K562 (cell line): ENCODE data around the gene SNAPC2. TPM values are rescaled to one million over a fixed set of nuclear protein-coding genes. Genes with fewer than 3 reads are reported as not detected.

Experiments used
- CEBPG ChIP-seq, 3 experiments: fragments of 200-800 bp in 1 of 3; sonication (Bioruptor generic) in 1 of 3; sonication (generic) in 1 of 3; formaldehyde crosslinking in 1 of 3; IDR thresholded peaks in 2 of 3; conservative IDR thresholded peaks in 1 of 3; 2 replicates each; pipeline versions ENCODE4 v1.6.1 to v1.8.0; 2016 to 2022; ENCODE audit warnings: missing compliant biosample characterization in 2 of 3, missing genetic modification characterization in 2 of 3, mild to moderate bottlenecking in 1 of 3, missing genetic modification reagents in 1 of 3
- ELF1 ChIP-seq: fragments of 200-800 bp; sonication (Bioruptor generic); IDR thresholded peaks from 2 replicates; pipeline ENCODE4 v1.6.1; 2016; ENCODE audit warnings: missing genetic modification characterization, missing compliant biosample characterization
- FOXM1 ChIP-seq, 2 experiments: fragments of 450-650 bp in 1 of 2; sonication (generic) in 1 of 2; formaldehyde crosslinking in 1 of 2; IDR thresholded peaks; 2 replicates each; pipeline versions ENCODE4 v1.6.1 to v1.9.0; 2017 to 2022; ENCODE audit warnings: low read depth in 2 of 2, mild to moderate bottlenecking in 2 of 2, missing genetic modification reagents in 1 of 2, moderate library complexity in 1 of 2
- ILF3 ChIP-seq: fragments of 450-650 bp; IDR thresholded peaks from 2 replicates; pipeline ENCODE4 v1.6.1; 2018; ENCODE audit warnings: antibody characterized with exemption, mild to moderate bottlenecking, moderate library complexity, borderline replicate concordance
- NELFE ChIP-seq: IDR thresholded peaks from 2 replicates; pipeline ENCODE4 v1.6.1; 2011; ENCODE audit warnings: mild to moderate bottlenecking; ENCODE audit not compliant: insufficient read depth, insufficient read length
- PHF21A ChIP-seq: fragments of 450-650 bp; IDR thresholded peaks from 2 replicates; pipeline ENCODE4 v1.6.1; 2017; ENCODE audit warnings: low read depth, borderline replicate concordance
- SPI1 ChIP-seq: IDR thresholded peaks from 2 replicates; pipeline ENCODE4 v1.6.1; 2011; ENCODE audit warnings: low read depth, low read length, control low read depth, borderline replicate concordance
- TEAD4 ChIP-seq, 2 experiments: sonication (generic) in 1 of 2; formaldehyde crosslinking in 1 of 2; IDR thresholded peaks; 2 replicates each; pipeline versions ENCODE4 v1.6.1 to v1.8.0; 2012 to 2022; ENCODE audit warnings: borderline replicate concordance in 1 of 2, inconsistent platforms in 1 of 2, low read length in 1 of 2, mild to moderate bottlenecking in 1 of 2, missing genetic modification reagents in 1 of 2
- XRCC3 ChIP-seq: fragments of 450-650 bp; IDR thresholded peaks from 2 replicates; pipeline ENCODE4 v1.6.1; 2017; ENCODE audit warnings: mild to moderate bottlenecking, moderate library complexity
- ZNF124 ChIP-seq: sonication (generic); formaldehyde crosslinking; IDR thresholded peaks from 2 replicates; pipeline ENCODE4 v1.8.1; 2022; ENCODE audit warnings: missing genetic modification reagents
- ZNF778 ChIP-seq: fragments of 450-650 bp; formaldehyde crosslinking; IDR thresholded peaks from 2 replicates; pipeline ENCODE4 v1.4.0; 2020; ENCODE audit warnings: mild to moderate bottlenecking, moderate library complexity
- polyA plus RNA-seq, 8 experiments: library from polyadenylated mRNA; depleted of rRNA in 4 of 8; stranded (reverse) in 5 of 8; unstranded in 3 of 8; fragments of >200 nt; fragmentation: Nextera tagmentation in 2 of 8; fragmentation: Illumina TruSeq in 1 of 8; extraction: Ambion mirVana in 2 of 8; extraction: Trizol in 1 of 8; gene quantifications; 2 replicates each; pipeline versions ENCODE4 v1.2.1 to v1.2.3, GENCODE V29; 2011 to 2014; ENCODE audit warnings: inconsistent platforms in 1 of 8, missing spikeins in 1 of 8
- total RNA-seq, 7 experiments: library from RNA; depleted of rRNA in 6 of 7; stranded (reverse); fragments of >200 nt in 6 of 7; fragmentation: Illumina TruSeq in 2 of 7; extraction: Trizol in 2 of 7; gene quantifications; 2 replicates each; pipeline versions ENCODE4 v1.2.1 to v1.2.3, GENCODE V29; 2011 to 2021; ENCODE audit warnings: low replicate concordance in 1 of 7
- TF ChIP-seq, protein P1 (sequence below): fragments of 150-350 bp; IDR thresholded peaks from 2 replicates; pipeline ENCODE4 v1.6.1; 2014; ENCODE audit warnings: low read depth, mild to moderate bottlenecking, low read length, borderline replicate concordance
- TF ChIP-seq, protein P2 (sequence below): fragments of 200-800 bp; sonication (Bioruptor generic); IDR thresholded peaks from 2 replicates; pipeline ENCODE4 v1.6.1; 2016; ENCODE audit warnings: missing genetic modification characterization, missing compliant biosample characterization
- TF ChIP-seq, protein P3 (sequence below): fragments of 250-450 bp; sonication (Bioruptor Pico); IDR thresholded peaks from 2 replicates; pipeline ENCODE4 v1.5.0; 2021; ENCODE audit warnings: mild to moderate bottlenecking, borderline replicate concordance

SNAPC2 gene
- total and polyA plus RNA-seq, 9 of the 15 experiments (the other 6 are each of a cell fraction or from before 2014, with no cell fraction given), result 0.59 to 45.1 (median 15.3) TPM

DNA sequence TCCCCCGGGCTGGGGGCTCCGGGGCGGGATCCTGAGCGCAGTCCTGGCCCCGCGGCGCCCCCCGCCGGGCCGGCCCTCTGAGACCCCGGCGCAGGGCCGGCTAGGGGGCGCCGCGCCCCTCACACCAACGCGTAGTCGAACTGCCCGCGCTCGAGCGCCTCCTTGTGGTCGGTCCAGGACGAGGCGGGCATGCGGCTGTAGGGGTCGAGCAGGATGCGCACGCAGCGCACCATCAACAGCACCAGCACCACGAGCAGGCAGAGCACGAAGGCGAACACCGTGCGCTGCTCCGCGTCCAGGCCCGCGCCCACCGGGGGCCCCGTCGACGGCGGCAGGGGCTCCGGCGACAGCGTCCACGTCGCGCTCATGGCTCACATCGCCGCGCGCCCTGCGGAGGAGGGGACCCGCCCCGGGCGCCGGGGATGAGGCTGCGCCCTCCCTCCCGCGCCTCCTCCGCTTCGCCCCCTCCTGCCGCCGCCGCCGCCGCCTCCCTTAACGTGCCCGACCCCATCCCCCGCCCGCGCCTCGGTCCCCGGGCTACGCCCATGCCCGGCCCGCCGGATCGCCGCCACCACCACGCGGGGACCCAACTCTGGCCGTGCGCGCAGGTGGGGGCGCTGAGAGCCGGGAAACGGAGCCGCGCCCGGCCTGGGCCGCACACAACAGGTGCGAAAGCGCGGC, 5.2 kb downstream of the SNAPC2 start (continued):
- TF ChIP-seq, protein P1, sequence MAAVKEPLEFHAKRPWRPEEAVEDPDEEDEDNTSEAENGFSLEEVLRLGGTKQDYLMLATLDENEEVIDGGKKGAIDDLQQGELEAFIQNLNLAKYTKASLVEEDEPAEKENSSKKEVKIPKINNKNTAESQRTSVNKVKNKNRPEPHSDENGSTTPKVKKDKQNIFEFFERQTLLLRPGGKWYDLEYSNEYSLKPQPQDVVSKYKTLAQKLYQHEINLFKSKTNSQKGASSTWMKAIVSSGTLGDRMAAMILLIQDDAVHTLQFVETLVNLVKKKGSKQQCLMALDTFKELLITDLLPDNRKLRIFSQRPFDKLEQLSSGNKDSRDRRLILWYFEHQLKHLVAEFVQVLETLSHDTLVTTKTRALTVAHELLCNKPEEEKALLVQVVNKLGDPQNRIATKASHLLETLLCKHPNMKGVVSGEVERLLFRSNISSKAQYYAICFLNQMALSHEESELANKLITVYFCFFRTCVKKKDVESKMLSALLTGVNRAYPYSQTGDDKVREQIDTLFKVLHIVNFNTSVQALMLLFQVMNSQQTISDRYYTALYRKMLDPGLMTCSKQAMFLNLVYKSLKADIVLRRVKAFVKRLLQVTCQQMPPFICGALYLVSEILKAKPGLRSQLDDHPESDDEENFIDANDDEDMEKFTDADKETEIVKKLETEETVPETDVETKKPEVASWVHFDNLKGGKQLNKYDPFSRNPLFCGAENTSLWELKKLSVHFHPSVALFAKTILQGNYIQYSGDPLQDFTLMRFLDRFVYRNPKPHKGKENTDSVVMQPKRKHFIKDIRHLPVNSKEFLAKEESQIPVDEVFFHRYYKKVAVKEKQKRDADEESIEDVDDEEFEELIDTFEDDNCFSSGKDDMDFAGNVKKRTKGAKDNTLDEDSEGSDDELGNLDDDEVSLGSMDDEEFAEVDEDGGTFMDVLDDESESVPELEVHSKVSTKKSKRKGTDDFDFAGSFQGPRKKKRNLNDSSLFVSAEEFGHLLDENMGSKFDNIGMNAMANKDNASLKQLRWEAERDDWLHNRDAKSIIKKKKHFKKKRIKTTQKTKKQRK, result no peak
- TF ChIP-seq SPI1 (no peak), ILF3 (no peak), ZNF124 (CRISPR knock-in tag) (no peak), XRCC3 (no peak), ELF1 (tag) (no peak), CEBPG (CRISPR knock-in tag; IDR thresholded peaks at IDR 0.05) (no peak; the same call in 1 of the 2 replicates), CEBPG (tag; conservative IDR thresholded peaks at IDR 0.05 in 1 of 2, IDR thresholded peaks at IDR 0.05 in 1 of 2) (no peak), TEAD4 (IDR thresholded peaks at IDR 0.05; ENCODE audit: low read length) (peak; percentile 23; the same call in 1 of the 2 replicates), TEAD4 (CRISPR knock-in tag; IDR thresholded peaks at IDR 0.05; ENCODE audit: borderline replicate concordance) (no peak; the same call in 1 of the 2 replicates), FOXM1 (IDR thresholded peaks at IDR 0.05; ENCODE audit: low read depth) (no peak), FOXM1 (CRISPR knock-in tag; IDR thresholded peaks at IDR 0.05; ENCODE audit: low read depth) (peak; percentile 88; the same call in 1 of the 2 replicates), NELFE (no peak), ZNF778 (CRISPR knock-in tag) (no peak), PHF21A (no peak)
- TF ChIP-seq, protein P2, sequence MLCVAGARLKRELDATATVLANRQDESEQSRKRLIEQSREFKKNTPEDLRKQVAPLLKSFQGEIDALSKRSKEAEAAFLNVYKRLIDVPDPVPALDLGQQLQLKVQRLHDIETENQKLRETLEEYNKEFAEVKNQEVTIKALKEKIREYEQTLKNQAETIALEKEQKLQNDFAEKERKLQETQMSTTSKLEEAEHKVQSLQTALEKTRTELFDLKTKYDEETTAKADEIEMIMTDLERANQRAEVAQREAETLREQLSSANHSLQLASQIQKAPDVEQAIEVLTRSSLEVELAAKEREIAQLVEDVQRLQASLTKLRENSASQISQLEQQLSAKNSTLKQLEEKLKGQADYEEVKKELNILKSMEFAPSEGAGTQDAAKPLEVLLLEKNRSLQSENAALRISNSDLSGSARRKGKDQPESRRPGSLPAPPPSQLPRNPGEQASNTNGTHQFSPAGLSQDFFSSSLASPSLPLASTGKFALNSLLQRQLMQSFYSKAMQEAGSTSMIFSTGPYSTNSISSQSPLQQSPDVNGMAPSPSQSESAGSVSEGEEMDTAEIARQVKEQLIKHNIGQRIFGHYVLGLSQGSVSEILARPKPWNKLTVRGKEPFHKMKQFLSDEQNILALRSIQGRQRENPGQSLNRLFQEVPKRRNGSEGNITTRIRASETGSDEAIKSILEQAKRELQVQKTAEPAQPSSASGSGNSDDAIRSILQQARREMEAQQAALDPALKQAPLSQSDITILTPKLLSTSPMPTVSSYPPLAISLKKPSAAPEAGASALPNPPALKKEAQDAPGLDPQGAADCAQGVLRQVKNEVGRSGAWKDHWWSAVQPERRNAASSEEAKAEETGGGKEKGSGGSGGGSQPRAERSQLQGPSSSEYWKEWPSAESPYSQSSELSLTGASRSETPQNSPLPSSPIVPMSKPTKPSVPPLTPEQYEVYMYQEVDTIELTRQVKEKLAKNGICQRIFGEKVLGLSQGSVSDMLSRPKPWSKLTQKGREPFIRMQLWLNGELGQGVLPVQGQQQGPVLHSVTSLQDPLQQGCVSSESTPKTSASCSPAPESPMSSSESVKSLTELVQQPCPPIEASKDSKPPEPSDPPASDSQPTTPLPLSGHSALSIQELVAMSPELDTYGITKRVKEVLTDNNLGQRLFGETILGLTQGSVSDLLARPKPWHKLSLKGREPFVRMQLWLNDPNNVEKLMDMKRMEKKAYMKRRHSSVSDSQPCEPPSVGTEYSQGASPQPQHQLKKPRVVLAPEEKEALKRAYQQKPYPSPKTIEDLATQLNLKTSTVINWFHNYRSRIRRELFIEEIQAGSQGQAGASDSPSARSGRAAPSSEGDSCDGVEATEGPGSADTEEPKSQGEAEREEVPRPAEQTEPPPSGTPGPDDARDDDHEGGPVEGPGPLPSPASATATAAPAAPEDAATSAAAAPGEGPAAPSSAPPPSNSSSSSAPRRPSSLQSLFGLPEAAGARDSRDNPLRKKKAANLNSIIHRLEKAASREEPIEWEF (CRISPR knock-in tag), result no peak
- TF ChIP-seq, protein P3, sequence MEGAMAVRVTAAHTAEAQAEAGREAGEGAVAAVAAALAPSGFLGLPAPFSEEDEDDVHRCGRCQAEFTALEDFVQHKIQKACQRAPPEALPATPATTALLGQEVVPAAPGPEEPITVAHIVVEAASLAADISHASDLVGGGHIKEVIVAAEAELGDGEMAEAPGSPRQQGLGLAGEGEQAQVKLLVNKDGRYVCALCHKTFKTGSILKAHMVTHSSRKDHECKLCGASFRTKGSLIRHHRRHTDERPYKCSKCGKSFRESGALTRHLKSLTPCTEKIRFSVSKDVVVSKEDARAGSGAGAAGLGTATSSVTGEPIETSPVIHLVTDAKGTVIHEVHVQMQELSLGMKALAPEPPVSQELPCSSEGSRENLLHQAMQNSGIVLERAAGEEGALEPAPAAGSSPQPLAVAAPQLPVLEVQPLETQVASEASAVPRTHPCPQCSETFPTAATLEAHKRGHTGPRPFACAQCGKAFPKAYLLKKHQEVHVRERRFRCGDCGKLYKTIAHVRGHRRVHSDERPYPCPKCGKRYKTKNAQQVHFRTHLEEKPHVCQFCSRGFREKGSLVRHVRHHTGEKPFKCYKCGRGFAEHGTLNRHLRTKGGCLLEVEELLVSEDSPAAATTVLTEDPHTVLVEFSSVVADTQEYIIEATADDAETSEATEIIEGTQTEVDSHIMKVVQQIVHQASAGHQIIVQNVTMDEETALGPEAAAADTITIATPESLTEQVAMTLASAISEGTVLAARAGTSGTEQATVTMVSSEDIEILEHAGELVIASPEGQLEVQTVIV (CRISPR knock-in tag), result no peak
